ENCODE results near the gene WWC1.

Gene WWC1

DNA sequence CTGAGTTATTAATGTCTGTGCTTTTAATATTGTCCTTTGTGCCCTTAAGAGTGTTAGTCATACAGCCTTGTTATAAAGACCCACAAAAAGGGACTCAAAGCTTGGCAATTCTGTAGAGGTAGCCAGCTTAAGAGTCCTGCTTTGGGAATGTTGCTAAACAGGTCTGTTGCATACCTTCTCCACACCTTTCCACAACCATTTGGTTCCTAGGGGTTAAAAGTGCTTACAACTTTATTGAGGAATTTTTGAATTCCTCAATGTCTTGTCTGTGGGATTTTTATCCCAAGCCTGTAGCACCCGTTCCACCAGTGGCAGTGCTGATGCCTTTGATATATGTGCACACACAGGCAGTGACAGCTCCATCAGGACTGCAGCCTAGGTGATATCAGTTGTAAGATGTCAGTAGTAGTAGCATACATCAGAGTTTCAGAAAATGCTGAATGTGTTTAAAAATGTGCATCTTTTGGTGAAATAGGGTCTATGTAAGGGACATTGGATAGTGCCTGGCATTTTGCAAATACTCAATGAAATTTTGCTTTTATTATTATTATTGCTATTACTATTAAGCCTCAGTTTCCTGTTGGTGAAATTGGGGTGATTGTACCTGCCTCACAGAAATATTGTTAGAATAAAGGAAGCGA is 68.5 kb downstream of the WWC1 start:
- Mint-ChIP-seq H3K36me3 (ENCODE audit: low read depth) (no peaks in the 10 kb centered on the region), H3K27me3 (ENCODE audit: low read depth) (peaks cover 9% of the 10 kb centered on the region), H3K27ac (no peak overlapping the region), H3K4me1 (no peaks in the 10 kb centered on the region), H3K4me3 (no peak overlapping the region), H3K9me3 (no peaks in the 10 kb centered on the region)
- no peak for TF ChIP-seq CTCF (IDR thresholded peaks at IDR 0.05; ENCODE audit: unreplicated experiment in 3 of 3)

GRCh38 chr5:168360521-168361285 is 69.3 kb downstream of the WWC1 start:
- Mint-ChIP-seq H3K27ac (no peak overlapping the region), H3K4me1 (no peaks in the 10 kb centered on the region), H3K27me3 (ENCODE audit: low read depth) (peaks cover 5% of the 10 kb centered on the region), H3K36me3 (ENCODE audit: low read depth) (no peaks in the 10 kb centered on the region), H3K4me3 (no peak overlapping the region), H3K9me3 (no peaks in the 10 kb centered on the region)
- no peak for TF ChIP-seq CTCF (IDR thresholded peaks at IDR 0.05; ENCODE audit: unreplicated experiment in 3 of 3)

- H3K9me3 Mint-ChIP-seq = no peaks in the 10 kb centered on the region
- H3K27me3 Mint-ChIP-seq (ENCODE audit: low read depth) = peaks cover 3% of the 10 kb centered on the region
- peak overlapping the region in 1 of 3 experiments; percentile 17 for H3K27ac Mint-ChIP-seq
- no peaks in the 10 kb centered on the region for H3K4me1 Mint-ChIP-seq
- H3K36me3 Mint-ChIP-seq (ENCODE audit: low read depth) = no peaks in the 10 kb centered on the region
- no peak overlapping the region for H3K4me3 Mint-ChIP-seq
- no peak for TF ChIP-seq CTCF (IDR thresholded peaks at IDR 0.05; ENCODE audit: unreplicated experiment in 3 of 3)
Observed at GRCh38 chr5:168362097-168362885, 70.8 kb downstream of the WWC1 start.

GRCh38 chr5:168364151-168364661 is 72.8 kb downstream of the WWC1 start:
- Mint-ChIP-seq H3K4me1 (no peaks in the 10 kb centered on the region), H3K9me3 (no peaks in the 10 kb centered on the region), H3K27me3 (ENCODE audit: low read depth) (peaks cover 3% of the 10 kb centered on the region), H3K36me3 (ENCODE audit: low read depth) (no peaks in the 10 kb centered on the region), H3K4me3 (no peak overlapping the region), H3K27ac (no peak overlapping the region)
- no peak for TF ChIP-seq CTCF (IDR thresholded peaks at IDR 0.05; ENCODE audit: unreplicated experiment in 3 of 3)

DNA sequence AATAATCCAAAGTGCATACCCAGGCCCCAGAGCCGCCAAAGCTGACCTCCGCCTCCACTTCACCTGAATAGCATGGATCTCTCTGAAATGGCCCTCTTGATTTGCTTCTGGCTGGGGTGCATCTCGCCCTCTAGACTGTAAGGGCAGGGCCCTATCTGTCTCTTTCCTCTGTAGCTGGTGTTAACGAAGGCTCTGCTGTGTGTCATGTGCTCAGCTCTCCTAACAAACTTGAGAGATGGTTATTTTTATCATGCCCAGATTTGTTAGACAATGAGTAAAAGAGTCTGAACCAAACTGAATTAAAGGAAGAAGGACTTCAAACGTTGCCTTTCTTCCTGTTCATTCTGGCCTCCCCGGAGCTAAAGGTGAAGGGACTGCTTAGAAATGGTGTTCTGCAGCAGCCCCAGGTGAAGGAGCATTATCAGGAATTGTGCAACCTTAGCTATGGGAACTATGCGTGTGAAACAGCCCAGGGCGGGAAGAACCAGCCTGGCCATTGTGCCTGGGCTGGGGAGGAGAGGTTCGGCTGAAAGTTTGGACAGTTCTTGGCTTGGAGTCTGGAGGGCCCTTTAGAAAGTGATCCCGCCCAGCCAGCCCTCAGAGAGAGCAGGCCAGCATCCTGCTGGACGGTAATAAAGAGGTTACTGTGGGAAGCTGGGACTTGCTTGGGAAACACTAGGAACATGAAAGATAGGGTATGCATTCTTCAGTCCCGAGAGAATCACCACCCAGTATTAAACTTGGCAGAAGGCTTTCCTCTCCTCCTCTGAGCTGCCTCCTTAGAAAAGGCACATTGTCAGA is 73.5 kb downstream of the WWC1 start:
- Mint-ChIP-seq H3K9me3 (no peaks in the 10 kb centered on the region), H3K36me3 (ENCODE audit: low read depth) (no peaks in the 10 kb centered on the region), H3K4me1 (no peaks in the 10 kb centered on the region), H3K27ac (peak overlapping the region; percentile 15 to 65 (median 36)), H3K27me3 (ENCODE audit: low read depth) (peaks cover 3% of the 10 kb centered on the region), H3K4me3 (no peak overlapping the region)
- no peak for TF ChIP-seq CTCF (IDR thresholded peaks at IDR 0.05; ENCODE audit: unreplicated experiment in 3 of 3)
